Endothelial cell of coronary artery (primary cell): ENCODE results near the gene DMAC1. TPM values are rescaled to one million over a fixed set of nuclear protein-coding genes. Genes with fewer than 3 reads are reported as not detected.

Source experiments
- total RNA-seq: library from RNA; depleted of rRNA; stranded (reverse); fragments of >200 nt; gene quantifications from 2 replicates; pipeline ENCODE4 v1.2.3, GENCODE V29; 2014

Gene DMAC1
- total RNA-seq: 10.6 and 11.5 TPM in 2 replicates

GRCh38 chr9:7799234-7799943, at the start of gene DMAC1:
Gene DMAC1, minus strand, starts transcription at chr9:7799778. Its CDS starts 44 bp downstream, at chr9:7799734.

